Dendritic cell treated with granulocyte-macrophage colony-stimulating factor and Interleukin-4, amounts not matched to agents 40 ng/mL and 50 ng/mL, for 4 days (primary cell): ENCODE measurements around the gene FBXO42.
A peak's percentile ranks its signal among the peaks of the same experiment; 100 is the strongest.

ENCODE experiments used
- H3K27ac Mint-ChIP-seq: one replicate; pipeline ENCODE4 v1.8.0; 2022; ENCODE audit warnings: mild to moderate bottlenecking, mixed read lengths
- H3K27me3 Mint-ChIP-seq: one replicate; pipeline ENCODE4 v1.8.0; 2022; ENCODE audit warnings: mild to moderate bottlenecking, mixed read lengths
- H3K36me3 Mint-ChIP-seq: one replicate; pipeline ENCODE4 v1.8.0; 2022; ENCODE audit warnings: low read depth, mixed read lengths
- H3K4me1 Mint-ChIP-seq: one replicate; pipeline ENCODE4 v1.8.0; 2022; ENCODE audit warnings: low read depth, mixed read lengths
- H3K4me3 Mint-ChIP-seq: one replicate; pipeline ENCODE4 v1.8.0; 2022; ENCODE audit warnings: mild to moderate bottlenecking, moderate library complexity, mixed read lengths
- H3K9me3 Mint-ChIP-seq: one replicate; pipeline ENCODE4 v1.8.0; 2022; ENCODE audit warnings: mixed read lengths
- intact Hi-C: fragments of 100-400 bp; cut with micrococcal nuclease; formaldehyde crosslinking; loops from one replicate; pipeline ENCODE4 v1.15.0; 2022

The FBXO42 gene

DNA sequence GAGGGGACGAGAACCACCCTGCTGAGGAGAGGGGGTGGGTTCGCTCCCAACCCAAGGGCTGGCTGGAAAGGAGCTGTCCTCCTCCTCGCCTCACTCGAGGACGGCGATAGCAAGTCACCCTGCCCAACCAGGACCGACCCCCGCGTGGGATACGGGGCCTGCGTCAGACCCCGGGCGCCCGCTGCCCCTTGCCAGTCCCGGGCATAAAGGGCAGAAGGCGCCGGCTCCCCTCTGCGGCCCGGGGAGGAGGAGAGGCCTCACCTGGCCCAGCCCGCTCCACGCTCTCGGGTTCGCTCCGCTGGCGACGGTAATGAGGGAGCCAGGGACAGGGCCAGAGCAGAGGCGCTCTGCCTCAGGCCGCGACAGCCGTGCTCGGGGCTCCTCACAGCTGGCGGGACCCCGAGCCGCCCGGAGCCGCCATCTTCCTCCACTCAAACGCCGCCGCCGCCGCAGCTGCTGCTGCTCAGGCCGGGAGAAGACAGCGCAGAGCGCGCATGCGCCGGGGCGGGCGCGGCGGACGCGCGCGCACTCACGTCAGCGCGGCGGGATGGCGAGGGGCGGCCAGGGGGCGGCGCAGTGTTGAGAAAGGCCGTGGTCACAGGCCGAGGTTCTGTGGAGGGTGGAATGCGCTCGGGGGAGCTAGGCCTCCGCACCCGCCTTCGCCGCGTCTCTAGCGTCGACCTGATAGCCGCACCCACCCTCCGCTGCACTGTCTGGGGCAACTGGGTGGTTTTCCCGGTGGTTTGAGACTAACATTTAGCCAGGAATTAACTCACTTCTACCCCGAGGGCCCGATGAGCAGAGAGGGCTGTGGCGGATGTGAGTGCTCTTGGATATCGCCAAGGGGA is at the start of gene FBXO42:
TSS of gene FBXO42 (minus strand) at position 487 of the 848 bp plus-strand sequence. CDS start 37,062 bp downstream, outside the sequence.
- Mint-ChIP-seq H3K27ac (peak within 1 kb of the TSS; percentile 96), H3K27me3 (no peaks in the 10 kb centered on the region), H3K9me3 (no peaks in the 10 kb centered on the region), H3K4me1 (peaks cover 17% of the 10 kb centered on the region), H3K36me3 (peaks cover 16% of the 10 kb centered on the region), H3K4me3 (peak within 1 kb of the TSS; percentile 97)
- intact Hi-C loops, result no loop called here

GRCh38 chr1:16398371-16398953 is 46.2 kb upstream of the FBXO42 start:
- peaks cover 30% of the 10 kb centered on the region for H3K4me1 Mint-ChIP-seq
- H3K27me3 Mint-ChIP-seq, result no peaks in the 10 kb centered on the region
- no peaks in the 10 kb centered on the region for H3K9me3 Mint-ChIP-seq
- H3K27ac Mint-ChIP-seq, result no peak overlapping the region
- intact Hi-C loops, result no loop called here
- H3K4me3 Mint-ChIP-seq, result no peak overlapping the region
- H3K36me3 Mint-ChIP-seq, result peaks cover 73% of the 10 kb centered on the region

GRCh38 chr1:16397120-16397519 is 44.8 kb upstream of the FBXO42 start:
- H3K36me3 Mint-ChIP-seq, result peaks cover 86% of the 10 kb centered on the region
- H3K4me1 Mint-ChIP-seq, result peaks cover 38% of the 10 kb centered on the region

DNA sequence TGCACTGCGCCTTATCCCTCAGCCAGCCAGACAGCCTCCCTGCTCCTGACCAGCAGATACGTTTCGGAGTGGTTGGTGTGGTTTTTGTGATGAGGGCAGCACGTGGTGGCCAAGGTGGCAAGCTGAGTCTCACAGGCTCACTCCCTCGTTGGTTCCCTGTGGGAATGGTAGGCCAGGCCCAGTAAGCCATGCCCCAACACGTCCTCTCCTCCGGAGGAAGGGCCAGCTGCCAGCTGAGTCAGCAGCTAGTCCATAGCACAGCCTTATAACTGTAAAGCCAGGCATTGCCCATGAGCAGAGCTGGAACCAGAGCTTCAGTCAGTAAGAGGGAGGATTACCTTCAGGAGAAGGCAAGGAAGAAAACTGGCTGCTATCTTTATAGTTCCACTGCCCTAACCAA is 44.3 kb upstream of the FBXO42 start:
- Mint-ChIP-seq H3K27me3 (no peaks in the 10 kb centered on the region), H3K4me1 (peaks cover 43% of the 10 kb centered on the region), H3K9me3 (no peaks in the 10 kb centered on the region), H3K27ac (peak overlapping the region; percentile 64), H3K36me3 (peaks cover 91% of the 10 kb centered on the region), H3K4me3 (no peak overlapping the region)
- intact Hi-C loops, result no loop called here

More at GRCh38 chr1:16397120-16397519, 44.8 kb upstream of the FBXO42 start:
- Mint-ChIP-seq H3K27ac (peak overlapping the region; percentile 64), H3K4me3 (no peak overlapping the region), H3K9me3 (no peaks in the 10 kb centered on the region), H3K27me3 (no peaks in the 10 kb centered on the region)
- intact Hi-C loops, result no loop called here

- Mint-ChIP-seq H3K27ac (no peak overlapping the region), H3K27me3 (no peaks in the 10 kb centered on the region), H3K9me3 (no peaks in the 10 kb centered on the region), H3K4me3 (no peak overlapping the region), H3K4me1 (peaks cover 59% of the 10 kb centered on the region), H3K36me3 (peaks cover 87% of the 10 kb centered on the region)
- intact Hi-C loops, result no loop called here
Measured at GRCh38 chr1:16394977-16395376, 42.7 kb upstream of the FBXO42 start.

- no peaks in the 10 kb centered on the region for H3K27me3 Mint-ChIP-seq
- intact Hi-C loops, result no loop called here
- H3K36me3 Mint-ChIP-seq, result peaks cover 76% of the 10 kb centered on the region
- no peak overlapping the region for H3K4me3 Mint-ChIP-seq
- peaks cover 62% of the 10 kb centered on the region for H3K4me1 Mint-ChIP-seq
- no peaks in the 10 kb centered on the region for H3K9me3 Mint-ChIP-seq
- no peak overlapping the region for H3K27ac Mint-ChIP-seq
Measured at GRCh38 chr1:16393570-16394521, 41.6 kb upstream of the FBXO42 start.

DNA sequence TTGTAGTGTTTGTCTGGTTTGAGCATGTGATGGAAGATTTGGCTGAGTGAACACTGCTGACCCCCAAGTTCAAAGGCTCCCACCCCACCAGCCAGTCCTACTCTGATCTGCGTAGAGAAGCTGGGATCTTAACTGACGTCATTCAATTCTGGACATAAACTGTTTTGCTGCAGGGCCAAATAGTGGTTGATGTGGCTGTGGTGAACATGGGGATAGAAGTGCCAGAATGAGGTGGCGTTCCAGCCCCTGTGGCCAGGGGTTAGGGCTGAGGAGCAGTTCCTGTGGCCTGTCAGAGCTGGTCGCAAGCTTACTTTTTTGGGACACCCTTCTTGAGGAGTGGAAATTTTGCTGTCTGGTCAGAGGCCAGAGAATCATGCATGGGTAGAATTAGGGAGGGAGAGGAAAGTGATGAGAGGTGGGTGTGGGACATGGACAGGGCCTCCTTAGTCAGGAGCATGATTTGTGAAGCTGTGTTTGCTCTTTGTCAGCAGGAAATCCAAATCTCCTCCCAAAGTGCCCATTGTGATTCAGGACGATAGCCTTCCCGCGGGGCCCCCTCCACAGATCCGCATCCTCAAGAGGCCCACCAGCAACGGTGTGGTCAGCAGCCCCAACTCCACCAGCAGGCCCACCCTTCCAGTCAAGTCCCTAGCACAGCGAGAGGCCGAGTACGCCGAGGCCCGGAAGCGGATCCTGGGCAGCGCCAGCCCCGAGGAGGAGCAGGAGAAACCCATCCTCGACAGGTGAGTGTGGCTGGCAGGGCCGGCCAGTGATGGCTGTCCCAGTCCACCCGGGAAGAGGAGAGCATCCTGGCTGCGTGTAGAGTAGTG is 40.7 kb upstream of the FBXO42 start:
- Mint-ChIP-seq H3K9me3 (no peaks in the 10 kb centered on the region), H3K36me3 (peaks cover 67% of the 10 kb centered on the region), H3K4me3 (no peak overlapping the region), H3K4me1 (peaks cover 56% of the 10 kb centered on the region), H3K27ac (peak overlapping the region; percentile 58), H3K27me3 (no peaks in the 10 kb centered on the region)
- intact Hi-C loops, result no loop called here

DNA sequence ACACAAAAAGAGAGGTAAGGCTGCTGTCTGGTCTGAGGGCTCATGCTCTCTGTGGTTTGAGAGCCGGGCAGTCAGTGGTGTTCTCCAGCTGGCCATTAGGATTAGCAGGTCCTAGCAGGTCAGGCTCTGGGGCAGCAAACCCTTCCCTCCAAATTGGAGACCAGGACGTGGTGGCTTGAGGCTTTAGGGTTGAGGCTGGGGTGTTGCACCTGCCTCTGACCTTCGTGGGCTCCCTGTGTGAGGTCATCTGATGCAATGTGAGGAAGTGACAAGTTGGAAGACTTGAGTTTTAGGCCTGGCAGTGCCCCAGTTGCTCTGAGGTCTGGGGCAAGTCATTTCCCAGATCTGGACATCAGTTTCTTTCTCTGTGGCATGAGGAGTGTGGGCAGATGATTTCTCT is 39.1 kb upstream of the FBXO42 start:
- Mint-ChIP-seq H3K9me3 (no peaks in the 10 kb centered on the region), H3K27me3 (no peaks in the 10 kb centered on the region), H3K4me1 (peaks cover 52% of the 10 kb centered on the region), H3K36me3 (peaks cover 51% of the 10 kb centered on the region), H3K27ac (peak overlapping the region; percentile 58), H3K4me3 (no peak overlapping the region)
- intact Hi-C loops, result no loop called here

GRCh38 chr1:16387201-16388188 is 35.2 kb upstream of the FBXO42 start:
- intact Hi-C loops, result no loop called here
- peak overlapping the region; percentile 65 for H3K27ac Mint-ChIP-seq
- H3K36me3 Mint-ChIP-seq, result peaks cover 44% of the 10 kb centered on the region
- peak overlapping the region; percentile 72 for H3K4me3 Mint-ChIP-seq
- H3K9me3 Mint-ChIP-seq, result no peaks in the 10 kb centered on the region
- peaks cover 72% of the 10 kb centered on the region for H3K4me1 Mint-ChIP-seq
- no peaks in the 10 kb centered on the region for H3K27me3 Mint-ChIP-seq

DNA sequence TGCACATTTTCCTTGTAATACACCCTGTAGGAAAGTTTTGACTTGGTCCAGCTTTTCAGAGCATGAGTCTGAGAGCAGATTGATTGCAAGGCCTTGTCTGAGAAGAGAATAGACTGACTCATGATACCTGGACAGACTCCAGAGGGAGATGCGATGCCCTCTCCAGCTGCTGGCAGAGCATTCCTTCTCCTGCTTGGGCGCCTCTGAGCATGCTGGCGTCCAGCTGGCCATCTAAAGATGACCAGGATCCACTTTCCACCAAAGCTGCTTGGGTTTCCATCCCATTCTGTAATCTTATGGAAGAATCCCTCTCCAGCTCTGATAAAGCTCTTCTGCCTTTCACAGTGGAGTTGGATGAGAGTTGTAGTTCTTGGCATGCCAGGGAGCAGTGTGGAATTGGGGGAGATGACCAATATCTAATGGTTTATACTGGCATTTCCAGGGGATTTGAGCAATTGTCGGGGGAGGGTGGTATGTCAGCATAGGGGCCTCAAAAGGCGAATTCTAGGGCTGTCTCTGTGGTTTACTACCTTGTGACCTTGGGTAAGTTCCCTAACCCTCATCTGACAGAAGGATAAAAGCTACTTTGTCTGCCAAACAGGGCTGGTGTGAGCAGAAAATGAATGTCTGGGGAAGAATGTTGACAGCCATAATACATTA is 34.3 kb upstream of the FBXO42 start:
- Mint-ChIP-seq H3K9me3 (no peaks in the 10 kb centered on the region), H3K36me3 (peaks cover 44% of the 10 kb centered on the region), H3K27me3 (no peaks in the 10 kb centered on the region), H3K27ac (peak overlapping the region; percentile 65), H3K4me1 (peaks cover 69% of the 10 kb centered on the region), H3K4me3 (no peak overlapping the region)
- intact Hi-C loops, result no loop called here

- no peaks in the 10 kb centered on the region for H3K9me3 Mint-ChIP-seq
- intact Hi-C loops, result no loop called here
- peaks cover 63% of the 10 kb centered on the region for H3K4me1 Mint-ChIP-seq
- H3K27ac Mint-ChIP-seq, result no peak overlapping the region
- H3K4me3 Mint-ChIP-seq, result no peak overlapping the region
- H3K27me3 Mint-ChIP-seq, result no peaks in the 10 kb centered on the region
- H3K36me3 Mint-ChIP-seq, result peaks cover 42% of the 10 kb centered on the region
Measured at GRCh38 chr1:16385659-16386453, 33.6 kb upstream of the FBXO42 start.
